Body of pancreas (tissue), 4 donors: ENCODE measurements around the gene KRT20. TPM values are rescaled to one million over a fixed set of nuclear protein-coding genes. Genes with fewer than 3 reads are reported as not detected.

Experiments used
- ATAC-seq: fragments of 150-250 bp; one replicate; pipeline ENCODE4 v1.9.1; 2016
- DNase-seq, 4 donors: peaks; one replicate each; pipeline ENCODE4 v3.0.0-alpha.2; 2019
- H3K27ac ChIP-seq, 4 donors: fragments of 200-600 bp; sonication (generic); 1 replicate in 3 of 4; 2 replicates in 1 of 4; pipeline versions ENCODE4 v1.5.1 to v1.6.1; 2016 to 2019; ENCODE audit warnings: mild to moderate bottlenecking in 1 of 4, mixed read lengths in 1 of 4, moderate library complexity in 1 of 4
- H3K27me3 ChIP-seq, 2 donors: fragments of 200-600 bp; sonication (generic); one replicate each; pipeline ENCODE4 v1.6.0; 2016; ENCODE audit warnings: mild to moderate bottlenecking in 1 of 2
- H3K36me3 ChIP-seq, 2 donors: fragments of 200-600 bp; sonication (generic); replicated peaks in 1 of 2; 2 replicates each; pipeline ENCODE4 v1.5.1; 2016; ENCODE audit warnings: low read depth in 2 of 2; ENCODE audit not compliant: insufficient read depth in 1 of 2
- H3K4me1 ChIP-seq: fragments of 200-600 bp; sonication (generic); one replicate; pipeline ENCODE4 v1.6.0; 2016
- H3K4me3 ChIP-seq, 2 donors: fragments of 200-600 bp; sonication (generic); 1 replicate in 1 of 2; 2 replicates in 1 of 2; pipeline ENCODE4 v1.5.1; 2016 to 2019
- H3K9me3 ChIP-seq, 3 donors: fragments of 200-600 bp; sonication (generic); 1 replicate in 2 of 3; 2 replicates in 1 of 3; pipeline ENCODE4 v1.5.1; 2016
- CTCF ChIP-seq, 7 experiments: fragments of 450-650 bp in 4 of 7; fragments of 200-600 bp in 3 of 7; sonication (generic) in 3 of 7; IDR thresholded peaks; one replicate each; pipeline ENCODE4 v1.5.1; 2016 to 2019; ENCODE audit warnings: antibody characterized with exemption in 7 of 7
- POLR2A ChIP-seq, 3 donors: fragments of 450-650 bp; IDR thresholded peaks; one replicate each; pipeline ENCODE4 v1.6.1; 2016; ENCODE audit warnings: antibody characterized with exemption in 3 of 3, mild to moderate bottlenecking in 2 of 3
- WGBS, 2 donors: methylation state at CpG; one replicate each; pipeline ENCODE4 v1.1.5; 2017; 5-methylcytosine and 5-hydroxymethylcytosine counted together
- intact Hi-C: fragments of 100-400 bp; cut with DNase I; formaldehyde crosslinking; loops from one replicate; pipeline ENCODE4 v1.15.1; 2023
- total RNA-seq, 2 donors: library from RNA; depleted of rRNA; stranded (reverse); fragments of >200 nt; gene quantifications; one replicate each; pipeline ENCODE4 v1.1.0, GENCODE V29; 2016

KRT20 gene
- total RNA-seq, 2 donors from 2014 or later, result not detected

DNA sequence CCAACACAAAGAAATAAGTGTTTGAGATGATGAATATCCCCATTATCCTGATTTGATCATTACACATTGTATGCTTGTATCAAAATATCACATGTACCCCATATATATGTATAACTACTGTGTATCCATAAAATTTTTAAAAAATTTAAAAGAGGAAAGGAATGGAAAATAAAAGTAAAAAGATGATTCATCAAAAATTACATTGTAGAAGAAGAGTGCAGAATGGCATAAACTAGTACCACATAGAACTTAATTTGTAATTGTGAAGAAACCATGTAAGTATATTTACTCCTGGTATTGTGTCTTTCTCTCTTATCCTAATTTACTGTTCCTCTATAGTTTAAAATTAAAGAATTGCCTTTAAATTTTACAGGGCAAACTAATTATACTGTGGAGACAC, 51.2 kb downstream of the KRT20 start:
- Histone ChIP-seq H3K4me3 (no peak overlapping the region), H3K27ac (no peak overlapping the region), H3K27me3 (no peaks in the 10 kb centered on the region), H3K4me1 (no peaks in the 10 kb centered on the region), H3K9me3 (no peaks in the 10 kb centered on the region), H3K36me3 (no peaks in the 10 kb centered on the region)
- DNase-seq (no peak), ATAC-seq (no peak)
- TF ChIP-seq CTCF (IDR thresholded peaks at IDR 0.05) (no peak), POLR2A (IDR thresholded peaks at IDR 0.05) (no peak)
- intact Hi-C loops, result no loop called here

GRCh38 chr17:40832840-40833239, 52.2 kb downstream of the KRT20 start:
- TF ChIP-seq POLR2A (IDR thresholded peaks at IDR 0.05), result no peak
- no peak for TF ChIP-seq CTCF (IDR thresholded peaks at IDR 0.05)
- no peak for ATAC-seq
- no peak overlapping the region for H3K27ac ChIP-seq

GRCh38 chr17:40830085-40830776, 54.8 kb downstream of the KRT20 start:
- no peaks in the 10 kb centered on the region for H3K9me3 ChIP-seq
- WGBS, 2 donors, result 85 to 86% methylated on average over 2 of the region's 2 CpGs
- no peaks in the 10 kb centered on the region for H3K27me3 ChIP-seq
- no peak for DNase-seq
- H3K4me3 ChIP-seq, result no peak overlapping the region
- no peak for ATAC-seq
- H3K4me1 ChIP-seq, result no peaks in the 10 kb centered on the region
- TF ChIP-seq CTCF (IDR thresholded peaks at IDR 0.05), result no peak
- no peak for TF ChIP-seq POLR2A (IDR thresholded peaks at IDR 0.05)
- no peaks in the 10 kb centered on the region for H3K36me3 ChIP-seq
- no peak overlapping the region for H3K27ac ChIP-seq
- intact Hi-C loops, result no loop called here

More at GRCh38 chr17:40832840-40833239, 52.2 kb downstream of the KRT20 start:
- no peak for DNase-seq
- no peaks in the 10 kb centered on the region for H3K27me3 ChIP-seq
- no peaks in the 10 kb centered on the region for H3K36me3 ChIP-seq
- no peaks in the 10 kb centered on the region for H3K9me3 ChIP-seq
- WGBS, 2 donors, result 85 to 90% methylated on average over 3 of the region's 3 CpGs
- no peaks in the 10 kb centered on the region for H3K4me1 ChIP-seq
- intact Hi-C loops, result no loop called here
- H3K4me3 ChIP-seq, result no peak overlapping the region

- no peaks in the 10 kb centered on the region for H3K9me3 ChIP-seq
- 83 to 88% methylated on average over 4 of the region's 4 CpGs for WGBS, 2 donors
These were observed 56.5 kb downstream of the KRT20 start for GRCh38 chr17:40828454-40829044.

More at GRCh38 chr17:40828454-40829044, 56.5 kb downstream of the KRT20 start:
- H3K27ac ChIP-seq, result no peak overlapping the region
- H3K4me3 ChIP-seq, result no peak overlapping the region
- ATAC-seq (no peak), DNase-seq (no peak)
- no peaks in the 10 kb centered on the region for H3K27me3 ChIP-seq
- intact Hi-C loops, result no loop called here
- TF ChIP-seq CTCF (IDR thresholded peaks at IDR 0.05) (no peak), POLR2A (IDR thresholded peaks at IDR 0.05) (no peak)
- H3K4me1 ChIP-seq, result no peaks in the 10 kb centered on the region
- no peaks in the 10 kb centered on the region for H3K36me3 ChIP-seq
